Right lung (tissue), 5 donors: ENCODE measurements around the gene PXN. TPM values are rescaled to one million over a fixed set of nuclear protein-coding genes. Genes with fewer than 3 reads are reported as not detected.
"Not testable (repeated sequence)": the region's sequence is repeated elsewhere in the genome, so short reads cannot be mapped to it uniquely, and the experiment has no call there.

Source experiments
- DNase-seq, 2 donors: peaks; one replicate each; pipeline ENCODE4 v3.0.0-alpha.2; 2013
- polyA plus RNA-seq, 5 donors: library from polyadenylated mRNA; unstranded; fragments of 120-200 nt; gene quantifications; one replicate each; pipeline versions ENCODE4 v1.2.1 to v1.2.3, GENCODE V29; 2013; ENCODE audit warnings: inconsistent platforms in 1 of 5, low replicate concordance in 1 of 5; ENCODE audit not compliant: insufficient read length in 5 of 5, insufficient read depth in 1 of 5

Gene PXN
- polyA plus RNA-seq, 5 donors = 48.6 to 74.2 (median 65.0) TPM

GRCh38 chr12:120242971-120243699 lies 22.4 kb downstream of the PXN start:
- no peak for DNase-seq

GRCh38 chr12:120242275-120242799 lies 23.2 kb downstream of the PXN start:
- DNase-seq = no peak

GRCh38 chr12:120241561-120242274 lies 23.8 kb downstream of the PXN start:
- no peak for DNase-seq

GRCh38 chr12:120240495-120240833 lies 25.1 kb downstream of the PXN start:
- DNase-seq = no peak

- DNase-seq = no peak
Measured at GRCh38 chr12:120239776-120240494, 25.6 kb downstream of the PXN start.

GRCh38 chr12:120238839-120239445 lies 26.6 kb downstream of the PXN start:
- DNase-seq = no peak

GRCh38 chr12:120238217-120238616 lies 27.3 kb downstream of the PXN start:
- DNase-seq = no peak

GRCh38 chr12:120237360-120238171 lies 28.0 kb downstream of the PXN start:
- DNase-seq = no peak

- DNase-seq = not testable (repeated sequence)
Measured at GRCh38 chr12:120236809-120237208, 28.7 kb downstream of the PXN start.

- no peak for DNase-seq
Measured at GRCh38 chr12:120235369-120236323, 29.9 kb downstream of the PXN start.

- DNase-seq = peak; percentile 68 to 71
Measured at GRCh38 chr12:120234643-120235368, 30.7 kb downstream of the PXN start.

GRCh38 chr12:120231316-120232011 lies 34.1 kb downstream of the PXN start:
- no peak for DNase-seq

- no peak for DNase-seq
Measured at GRCh38 chr12:120230974-120231315, 34.6 kb downstream of the PXN start.

- DNase-seq = no peak
Measured at GRCh38 chr12:120230326-120230973, 35.1 kb downstream of the PXN start.

- DNase-seq = no peak
Measured at GRCh38 chr12:120229487-120230325, 35.8 kb downstream of the PXN start.

- no peak for DNase-seq
Measured at GRCh38 chr12:120229071-120229486, 36.5 kb downstream of the PXN start.
